NCI-H1092 (cell line): ENCODE data around the gene ERAS.
"Not testable (repeated sequence)": the region's sequence is repeated elsewhere in the genome, so short reads cannot be mapped to it uniquely, and the experiment has no call there.

Experiments used
- DNase-seq: peaks from one replicate; lab custom pipeline; 2025; lab: John Stamatoyannopoulos, UW

Gene ERAS

GRCh38 chrX:48794911-48795515 lies 31.3 kb upstream of the ERAS start:
- DNase-seq: no peak

- no peak for DNase-seq
Measured at GRCh38 chrX:48798318-48798717, 28.0 kb upstream of the ERAS start.

- DNase-seq: no peak
Measured at GRCh38 chrX:48800574-48801279, 25.6 kb upstream of the ERAS start.

GRCh38 chrX:48801280-48802088 lies 24.8 kb upstream of the ERAS start, which contains the start of gene HDAC6:
HDAC6 (plus strand) TSS chrX:48802067; CDS start chrX:48802693, 626 bp downstream.
- peak; percentile 99 for DNase-seq

- DNase-seq: peak; percentile 84
Measured at GRCh38 chrX:48802089-48802904, 24.0 kb upstream of the ERAS start.

GRCh38 chrX:48802905-48803200 lies 23.5 kb upstream of the ERAS start:
- no peak for DNase-seq

- DNase-seq: no peak
Measured at GRCh38 chrX:48806081-48806480, 20.2 kb upstream of the ERAS start.

- no peak for DNase-seq
Measured at GRCh38 chrX:48813644-48814043, 12.7 kb upstream of the ERAS start.

- DNase-seq: no peak
Measured at GRCh38 chrX:48814722-48815121, 11.6 kb upstream of the ERAS start.

GRCh38 chrX:48815266-48815665 lies 11.0 kb upstream of the ERAS start:
- DNase-seq: no peak

- DNase-seq: no peak
Measured at GRCh38 chrX:48816014-48816810, 10.1 kb upstream of the ERAS start.

- no peak for DNase-seq
Measured at GRCh38 chrX:48818098-48818497, 8.2 kb upstream of the ERAS start.

- DNase-seq: no peak
Measured at GRCh38 chrX:48818866-48819265, 7.4 kb upstream of the ERAS start.

- not testable (repeated sequence) for DNase-seq
Measured at GRCh38 chrX:48819394-48819793, 6.9 kb upstream of the ERAS start.

- DNase-seq: no peak
Measured at GRCh38 chrX:48823053-48823452, 3.3 kb upstream of the ERAS start.

- DNase-seq: no peak
Measured at GRCh38 chrX:48824066-48824465, 2.2 kb upstream of the ERAS start.

GRCh38 chrX:48826876-48827653 lies 752 bp downstream of the ERAS start:
- no peak for DNase-seq

- DNase-seq: no peak
Measured at GRCh38 chrX:48827654-48827968, 1.3 kb downstream of the ERAS start.

GRCh38 chrX:48829016-48829735 lies 2.9 kb downstream of the ERAS start:
- DNase-seq: no peak
